NCI-H69 (cell line): ENCODE measurements around the gene OR7C2.
A peak's percentile ranks its signal among the peaks of the same experiment; 100 is the strongest.
"Not testable (repeated sequence)": the region's sequence is repeated elsewhere in the genome, so short reads cannot be mapped to it uniquely, and the experiment has no call there.

ENCODE experiments used
- DNase-seq: peaks from one replicate; lab custom pipeline; 2025; lab: John Stamatoyannopoulos, UW

The OR7C2 gene

GRCh38 chr19:14941189-14941588 lies at the start of gene OR7C2:
Gene OR7C2, plus strand, starts transcription at chr19:14941489. Its CDS starts 0 bp downstream, at chr19:14941489.
- no peak for DNase-seq

GRCh38 chr19:14901675-14902260 lies 39.5 kb upstream of the OR7C2 start:
- no peak for DNase-seq

GRCh38 chr19:14906711-14907110 lies 34.6 kb upstream of the OR7C2 start:
- no peak for DNase-seq

GRCh38 chr19:14915116-14915515 lies 26.2 kb upstream of the OR7C2 start:
- DNase-seq = no peak

GRCh38 chr19:14916848-14917247 lies 24.4 kb upstream of the OR7C2 start:
- no peak for DNase-seq

GRCh38 chr19:14933506-14933905 lies 7.8 kb upstream of the OR7C2 start:
- DNase-seq = no peak

GRCh38 chr19:14940266-14940665 lies 1.0 kb upstream of the OR7C2 start:
- no peak for DNase-seq

GRCh38 chr19:14943601-14944000 lies 2.3 kb downstream of the OR7C2 start:
- DNase-seq = no peak

GRCh38 chr19:14944456-14944855 lies 3.2 kb downstream of the OR7C2 start:
- no peak for DNase-seq

GRCh38 chr19:14949413-14949812 lies 8.1 kb downstream of the OR7C2 start:
- DNase-seq = not testable (repeated sequence)

- no peak for DNase-seq
These were observed 8.6 kb downstream of the OR7C2 start for GRCh38 chr19:14949876-14950275.

- DNase-seq = no peak
These were observed 9.1 kb downstream of the OR7C2 start for GRCh38 chr19:14950421-14950820.

- no peak for DNase-seq
These were observed 11.5 kb downstream of the OR7C2 start for GRCh38 chr19:14952767-14953166.

- no peak for DNase-seq
These were observed 12.9 kb downstream of the OR7C2 start for GRCh38 chr19:14954071-14954655.

- DNase-seq = no peak
These were observed 16.2 kb downstream of the OR7C2 start for GRCh38 chr19:14957464-14957863.

GRCh38 chr19:14959263-14959662 lies 18.0 kb downstream of the OR7C2 start:
- DNase-seq = no peak

GRCh38 chr19:14961956-14962685 lies 20.8 kb downstream of the OR7C2 start:
- no peak for DNase-seq

GRCh38 chr19:14968247-14968646 lies 27.0 kb downstream of the OR7C2 start:
- no peak for DNase-seq

- no peak for DNase-seq
These were observed 30.2 kb downstream of the OR7C2 start for GRCh38 chr19:14971474-14971873.

- peak; percentile 7 for DNase-seq
These were observed 31.4 kb downstream of the OR7C2 start for GRCh38 chr19:14972676-14973075.

GRCh38 chr19:14974488-14974887 lies 33.2 kb downstream of the OR7C2 start:
- DNase-seq = no peak

- no peak for DNase-seq
These were observed 35.8 kb downstream of the OR7C2 start for GRCh38 chr19:14977128-14977527.

GRCh38 chr19:14978161-14978776 lies 37.0 kb downstream of the OR7C2 start:
- no peak for DNase-seq
